ENCODE results near the gene SLC22A23. TPM values are rescaled to one million over a fixed set of nuclear protein-coding genes. Genes with fewer than 3 reads are reported as not detected.

The SLC22A23 gene
- total RNA-seq, 2 experiments from 2014 or later: not detected

DNA sequence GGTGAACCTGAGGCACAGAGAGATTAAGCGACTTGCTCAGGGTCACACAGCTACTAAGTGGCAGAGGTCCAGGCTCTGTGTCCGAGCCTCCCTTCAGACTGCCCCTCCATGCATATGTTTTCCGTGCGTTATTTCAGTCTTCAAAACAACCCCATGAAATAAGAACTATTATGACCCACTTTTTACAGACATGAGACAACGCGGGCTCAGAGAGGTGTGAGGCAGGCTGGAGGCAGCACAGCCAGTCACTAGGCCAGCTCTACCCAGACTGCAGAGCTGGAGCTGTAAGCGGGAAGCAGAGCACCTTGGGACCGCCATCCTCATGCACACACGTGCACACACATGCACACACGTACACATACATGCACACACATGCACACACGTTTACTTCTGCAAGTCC, 135.8 kb downstream of the SLC22A23 start:
- BruUV-seq (replicated peaks): no TSS peak
- Histone ChIP-seq H3K9me2 (ENCODE audit: insufficient read depth, low read length) (no peaks in the 10 kb centered on the region), H3K4me2 (ENCODE audit: low read length) (no peak overlapping the region), H3K9me3 (ENCODE audit: low read length) (no peaks in the 10 kb centered on the region), H3K79me2 (ENCODE audit: insufficient read depth, low read depth, low read length) (no peaks in the 10 kb centered on the region), H3K27ac (ENCODE audit: low read depth, low read length, poor library complexity, severe bottlenecking) (no peak overlapping the region), H2AFZ (ENCODE audit: low read length) (no peak overlapping the region), H3K4me1 (ENCODE audit: insufficient read depth, low read length, poor library complexity, severe bottlenecking) (no peaks in the 10 kb centered on the region), H4K20me1 (ENCODE audit: insufficient read depth, low read length) (no peaks in the 10 kb centered on the region), H3K4me3 (ENCODE audit: low read depth, low read length, poor library complexity, severe bottlenecking) (no peak overlapping the region), H3K36me3 (ENCODE audit: insufficient read depth, low read length) (no peaks in the 10 kb centered on the region)
- intact Hi-C loops (cut with micrococcal nuclease; ENCODE audit: unreplicated experiment): no loop called here
- POLR2A ChIA-PET: no interaction called here
- no peak for TF ChIP-seq EZH2phosphoT487 (IDR thresholded peaks at IDR 0.05; ENCODE audit: borderline replicate concordance, low read depth, low read length)
- TF ChIP-seq, protein P1, sequence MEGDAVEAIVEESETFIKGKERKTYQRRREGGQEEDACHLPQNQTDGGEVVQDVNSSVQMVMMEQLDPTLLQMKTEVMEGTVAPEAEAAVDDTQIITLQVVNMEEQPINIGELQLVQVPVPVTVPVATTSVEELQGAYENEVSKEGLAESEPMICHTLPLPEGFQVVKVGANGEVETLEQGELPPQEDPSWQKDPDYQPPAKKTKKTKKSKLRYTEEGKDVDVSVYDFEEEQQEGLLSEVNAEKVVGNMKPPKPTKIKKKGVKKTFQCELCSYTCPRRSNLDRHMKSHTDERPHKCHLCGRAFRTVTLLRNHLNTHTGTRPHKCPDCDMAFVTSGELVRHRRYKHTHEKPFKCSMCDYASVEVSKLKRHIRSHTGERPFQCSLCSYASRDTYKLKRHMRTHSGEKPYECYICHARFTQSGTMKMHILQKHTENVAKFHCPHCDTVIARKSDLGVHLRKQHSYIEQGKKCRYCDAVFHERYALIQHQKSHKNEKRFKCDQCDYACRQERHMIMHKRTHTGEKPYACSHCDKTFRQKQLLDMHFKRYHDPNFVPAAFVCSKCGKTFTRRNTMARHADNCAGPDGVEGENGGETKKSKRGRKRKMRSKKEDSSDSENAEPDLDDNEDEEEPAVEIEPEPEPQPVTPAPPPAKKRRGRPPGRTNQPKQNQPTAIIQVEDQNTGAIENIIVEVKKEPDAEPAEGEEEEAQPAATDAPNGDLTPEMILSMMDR (conservative IDR thresholded peaks at IDR 0.05; ENCODE audit: low read length): no peak
- DNase-seq (ENCODE audit: low spot score): no peak
- CTCF ChIA-PET (ENCODE audit: unreplicated experiment): no interaction called here

DNA sequence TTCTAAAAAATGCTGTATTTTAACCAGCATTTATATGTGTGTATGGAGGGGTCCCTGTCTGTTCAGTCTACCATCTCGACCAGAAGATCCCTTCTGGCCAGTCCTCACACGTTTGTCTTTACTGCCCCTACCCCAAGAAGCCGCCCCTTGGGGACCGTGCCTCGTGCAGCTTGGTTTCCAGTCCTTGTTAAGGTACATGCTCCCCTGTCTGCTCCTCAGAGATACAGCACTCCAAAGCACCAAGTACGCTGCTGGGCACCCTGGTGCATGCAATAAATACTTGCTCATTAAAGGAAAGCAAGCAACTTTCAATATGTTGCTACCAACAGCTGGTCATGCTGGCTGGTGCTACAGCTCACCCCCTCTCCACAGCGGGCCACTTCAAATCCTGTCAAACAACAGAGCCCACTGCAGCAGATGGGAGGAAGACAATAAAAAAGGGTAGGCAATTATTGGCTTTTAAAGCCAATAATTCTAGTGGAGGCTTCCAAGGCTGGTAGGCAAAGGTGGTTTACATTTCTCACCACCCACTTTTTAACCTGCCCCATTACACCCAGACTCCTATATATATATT, 136.5 kb downstream of the SLC22A23 start:
- intact Hi-C loops (cut with micrococcal nuclease; ENCODE audit: unreplicated experiment): no loop called here
- TF ChIP-seq, protein P1 (conservative IDR thresholded peaks at IDR 0.05; ENCODE audit: low read length): no peak
- TF ChIP-seq EZH2phosphoT487 (IDR thresholded peaks at IDR 0.05; ENCODE audit: borderline replicate concordance, low read depth, low read length): no peak
- BruUV-seq (replicated peaks): no TSS peak
- H3K4me1 ChIP-seq (ENCODE audit: insufficient read depth, low read length, poor library complexity, severe bottlenecking): no peaks in the 10 kb centered on the region
- H3K27ac ChIP-seq (ENCODE audit: low read depth, low read length, poor library complexity, severe bottlenecking): no peak overlapping the region
- no peaks in the 10 kb centered on the region for H3K9me2 ChIP-seq (ENCODE audit: insufficient read depth, low read length)
- H2AFZ ChIP-seq (ENCODE audit: low read length): no peak overlapping the region
- H3K36me3 ChIP-seq (ENCODE audit: insufficient read depth, low read length): no peaks in the 10 kb centered on the region
- H3K4me2 ChIP-seq (ENCODE audit: low read length): no peak overlapping the region
- no peak overlapping the region for H3K4me3 ChIP-seq (ENCODE audit: low read depth, low read length, poor library complexity, severe bottlenecking)
- ChIA-PET POLR2A (interaction anchor here (1.0 kb wide), 1 partner anchor 38 kb away, joined by 3 read pairs; no protein-coding TSS in a partner anchor), CTCF (ENCODE audit: unreplicated experiment) (interaction anchor here (0.6 kb wide), 1 partner anchor 20 kb away, joined by 4 read pairs; no protein-coding TSS in a partner anchor)
- no peaks in the 10 kb centered on the region for H4K20me1 ChIP-seq (ENCODE audit: insufficient read depth, low read length)
- no peak for DNase-seq (ENCODE audit: low spot score)
- no peaks in the 10 kb centered on the region for H3K9me3 ChIP-seq (ENCODE audit: low read length)
- no peaks in the 10 kb centered on the region for H3K79me2 ChIP-seq (ENCODE audit: insufficient read depth, low read depth, low read length)

DNA sequence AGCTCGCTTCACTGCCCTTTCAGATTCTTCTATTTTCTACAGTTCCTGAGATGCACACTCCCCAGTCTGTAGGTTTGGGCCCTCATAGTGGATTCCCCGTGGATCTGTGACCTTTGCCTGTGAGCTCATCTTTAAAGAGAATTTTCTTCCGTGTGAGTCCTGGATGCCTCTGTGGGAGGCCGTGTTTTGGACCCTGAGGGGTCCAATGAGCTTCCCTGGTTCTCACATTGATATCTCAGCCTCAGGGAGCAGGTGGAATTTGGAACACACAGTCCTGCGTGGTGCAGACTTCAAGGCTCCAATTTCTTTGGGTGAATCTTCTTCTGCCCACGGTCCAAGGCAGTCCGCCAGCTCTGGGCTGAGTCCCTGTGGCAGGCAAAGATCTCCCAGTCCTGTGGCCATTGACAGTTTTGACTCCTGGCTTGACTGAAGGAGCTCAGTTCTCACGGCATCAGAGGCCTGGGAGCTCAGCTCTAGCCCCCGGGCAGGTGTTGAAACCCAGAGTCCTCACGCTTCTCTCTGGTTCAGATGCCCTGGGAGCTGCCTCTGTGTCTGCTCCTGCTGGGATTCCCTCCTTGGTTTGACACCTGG, 137.1 kb downstream of the SLC22A23 start:
- CTCF ChIA-PET (ENCODE audit: unreplicated experiment): interaction anchor here (0.6 kb wide), 1 partner anchor 21 kb away, joined by 4 read pairs; no protein-coding TSS in a partner anchor
- intact Hi-C loops (cut with micrococcal nuclease; ENCODE audit: unreplicated experiment): no loop called here
- H3K4me1 ChIP-seq (ENCODE audit: insufficient read depth, low read length, poor library complexity, severe bottlenecking): no peaks in the 10 kb centered on the region

More for the DNA sequence above, 137.1 kb downstream of the SLC22A23 start:
- H4K20me1 ChIP-seq (ENCODE audit: insufficient read depth, low read length): no peaks in the 10 kb centered on the region
- H3K79me2 ChIP-seq (ENCODE audit: insufficient read depth, low read depth, low read length): no peaks in the 10 kb centered on the region
- H2AFZ ChIP-seq (ENCODE audit: low read length): no peak overlapping the region
- POLR2A ChIA-PET: interaction anchor here (1.0 kb wide), 1 partner anchor 38 kb away, joined by 3 read pairs; no protein-coding TSS in a partner anchor
- no peak for DNase-seq (ENCODE audit: low spot score)
- H3K36me3 ChIP-seq (ENCODE audit: insufficient read depth, low read length): no peaks in the 10 kb centered on the region
- H3K9me3 ChIP-seq (ENCODE audit: low read length): no peaks in the 10 kb centered on the region
- H3K9me2 ChIP-seq (ENCODE audit: insufficient read depth, low read length): no peaks in the 10 kb centered on the region
- no peak overlapping the region for H3K4me2 ChIP-seq (ENCODE audit: low read length)
- H3K4me3 ChIP-seq (ENCODE audit: low read depth, low read length, poor library complexity, severe bottlenecking): no peak overlapping the region
- TF ChIP-seq, protein P1 (conservative IDR thresholded peaks at IDR 0.05; ENCODE audit: low read length): no peak
- no peak for TF ChIP-seq EZH2phosphoT487 (IDR thresholded peaks at IDR 0.05; ENCODE audit: borderline replicate concordance, low read depth, low read length)
- H3K27ac ChIP-seq (ENCODE audit: low read depth, low read length, poor library complexity, severe bottlenecking): no peak overlapping the region
- no TSS peak for BruUV-seq (replicated peaks)
